ENCODE results near the gene ESPN. TPM values are rescaled to one million over a fixed set of nuclear protein-coding genes. Genes with fewer than 3 reads are reported as not detected.

Gene ESPN
- total RNA-seq, 1 donor from 2014 or later: 0.36 TPM

DNA sequence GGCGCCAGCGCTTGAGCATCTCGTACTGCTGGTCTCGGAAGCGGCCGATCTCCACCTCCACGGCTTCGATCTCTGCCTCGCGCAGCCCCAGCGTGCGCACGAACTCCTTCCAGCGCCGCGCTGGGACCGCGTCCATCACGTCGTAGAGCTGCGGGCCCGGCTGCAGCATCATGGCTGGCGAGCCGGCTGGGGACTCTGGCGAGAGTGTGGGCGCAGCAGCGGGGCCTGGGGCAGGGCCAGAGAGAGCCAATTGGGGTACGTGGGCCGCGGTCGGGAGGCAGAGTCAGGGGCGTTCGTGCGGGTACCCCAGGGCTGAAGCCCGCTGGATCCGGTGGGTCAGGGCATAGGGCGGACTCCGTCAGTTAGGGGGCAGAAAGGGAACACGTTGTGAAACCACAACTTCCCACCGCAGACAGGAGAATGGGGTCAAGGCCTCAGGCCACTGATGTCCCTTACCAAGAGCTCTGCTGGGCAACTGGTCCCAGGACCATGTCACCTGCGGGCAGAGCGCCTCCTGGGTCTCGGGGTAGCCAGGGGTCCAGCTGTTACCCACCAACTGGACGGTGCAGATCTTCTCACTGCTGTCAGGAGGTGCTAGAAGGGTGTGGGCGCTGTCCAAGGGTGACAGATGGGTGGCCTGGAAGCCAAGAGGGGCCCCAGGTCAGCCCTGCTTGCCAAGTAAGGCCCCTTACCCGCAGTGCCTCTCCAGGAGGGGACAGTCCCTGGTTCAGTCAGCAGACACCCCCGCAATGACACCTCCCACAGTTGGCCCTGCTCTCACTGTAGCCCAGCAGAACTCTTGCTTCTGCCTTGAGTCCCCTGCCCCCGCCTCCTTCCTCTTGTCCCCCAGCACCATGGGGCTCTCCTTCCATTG lies 37.2 kb downstream of the ESPN start:
- Mint-ChIP-seq H3K4me1 (ENCODE audit: unreplicated experiment) (peaks cover 7% of the 10 kb centered on the region), H3K27ac (ENCODE audit: unreplicated experiment) (no peak overlapping the region), H3K4me3 (ENCODE audit: unreplicated experiment) (peak overlapping the region; percentile 22), H3K9me3 (ENCODE audit: unreplicated experiment) (no peaks in the 10 kb centered on the region), H3K36me3 (ENCODE audit: low read depth, unreplicated experiment) (peaks cover 26% of the 10 kb centered on the region), H3K27me3 (ENCODE audit: unreplicated experiment) (peaks cover 12% of the 10 kb centered on the region)
- DNase-seq (ENCODE audit: low spot score): no peak
- TF ChIP-seq CTCF (IDR thresholded peaks at IDR 0.05; ENCODE audit: unreplicated experiment): no peak

DNA sequence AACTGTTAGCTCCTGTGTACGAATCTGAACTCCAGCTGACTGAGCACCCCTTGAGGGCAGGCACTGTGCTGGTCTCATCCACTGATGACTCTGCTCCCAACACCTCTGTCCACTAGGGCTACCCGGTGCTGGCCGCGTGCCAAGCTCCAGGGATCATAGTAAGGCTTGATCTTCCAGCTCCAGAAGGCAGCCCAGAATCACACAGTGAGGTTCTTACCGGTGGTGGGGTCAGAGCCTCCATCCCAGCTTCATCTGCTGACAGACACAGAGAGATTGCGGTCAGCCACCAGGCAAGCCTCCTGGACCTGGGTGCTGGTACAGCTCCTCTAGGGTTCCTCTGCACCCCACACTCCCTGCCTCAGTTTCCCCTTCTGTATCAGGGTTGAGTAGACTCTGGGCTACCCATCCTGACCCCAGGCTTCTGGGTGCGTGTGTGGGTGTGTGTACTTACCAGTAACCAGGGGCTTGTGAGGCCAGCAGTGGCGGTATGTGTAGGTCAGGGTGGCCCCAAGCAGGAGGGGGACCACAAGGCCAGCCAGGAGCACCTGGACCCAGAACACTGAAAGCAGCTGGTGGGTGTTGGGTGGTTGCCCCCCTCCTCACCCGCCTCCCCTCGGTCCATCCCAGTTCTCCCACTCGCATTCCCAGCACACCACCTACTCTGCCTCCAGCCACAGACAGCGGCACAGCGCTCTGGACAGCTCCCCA lies 38.0 kb downstream of the ESPN start:
- no peak overlapping the region for H3K27ac Mint-ChIP-seq (ENCODE audit: unreplicated experiment)
- H3K9me3 Mint-ChIP-seq (ENCODE audit: unreplicated experiment): no peaks in the 10 kb centered on the region
- DNase-seq (ENCODE audit: low spot score): no peak
- peak overlapping the region; percentile 22 for H3K4me3 Mint-ChIP-seq (ENCODE audit: unreplicated experiment)
- peaks cover 7% of the 10 kb centered on the region for H3K4me1 Mint-ChIP-seq (ENCODE audit: unreplicated experiment)
- H3K27me3 Mint-ChIP-seq (ENCODE audit: unreplicated experiment): peaks cover 10% of the 10 kb centered on the region
- peaks cover 27% of the 10 kb centered on the region for H3K36me3 Mint-ChIP-seq (ENCODE audit: low read depth, unreplicated experiment)
- no peak for TF ChIP-seq CTCF (IDR thresholded peaks at IDR 0.05; ENCODE audit: unreplicated experiment)

- peak overlapping the region; percentile 74 for H3K4me3 Mint-ChIP-seq (ENCODE audit: unreplicated experiment)
- H3K9me3 Mint-ChIP-seq (ENCODE audit: unreplicated experiment): no peaks in the 10 kb centered on the region
- no peak for TF ChIP-seq CTCF (IDR thresholded peaks at IDR 0.05; ENCODE audit: unreplicated experiment)
- DNase-seq (ENCODE audit: low spot score): no peak
- no peak overlapping the region for H3K27ac Mint-ChIP-seq (ENCODE audit: unreplicated experiment)
- H3K27me3 Mint-ChIP-seq (ENCODE audit: unreplicated experiment): peaks cover 12% of the 10 kb centered on the region
- peaks cover 27% of the 10 kb centered on the region for H3K36me3 Mint-ChIP-seq (ENCODE audit: low read depth, unreplicated experiment)
- H3K4me1 Mint-ChIP-seq (ENCODE audit: unreplicated experiment): peaks cover 7% of the 10 kb centered on the region
Observed at GRCh38 chr1:6463120-6463412, 38.5 kb downstream of the ESPN start.

DNA sequence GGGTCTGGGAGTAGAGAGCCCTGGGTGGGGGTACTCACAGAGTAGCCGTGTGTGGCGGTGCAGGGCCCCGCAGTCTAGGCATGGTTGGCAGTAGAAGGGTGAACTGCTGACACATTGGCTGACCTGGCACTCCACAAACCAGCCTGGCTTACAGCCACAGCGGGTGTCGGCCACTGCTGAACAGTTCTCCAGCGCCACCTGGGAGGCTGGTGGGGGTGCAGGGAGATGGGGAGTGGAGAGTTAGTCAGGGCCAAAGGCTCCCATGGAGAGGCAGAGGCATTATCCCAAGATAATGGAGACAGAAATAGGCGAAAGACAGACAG lies 39.9 kb downstream of the ESPN start:
- Mint-ChIP-seq H3K4me3 (ENCODE audit: unreplicated experiment) (peak overlapping the region; percentile 82), H3K27ac (ENCODE audit: unreplicated experiment) (peak overlapping the region; percentile 53), H3K27me3 (ENCODE audit: unreplicated experiment) (peaks cover 19% of the 10 kb centered on the region), H3K36me3 (ENCODE audit: low read depth, unreplicated experiment) (peaks cover 30% of the 10 kb centered on the region), H3K4me1 (ENCODE audit: unreplicated experiment) (peaks cover 7% of the 10 kb centered on the region), H3K9me3 (ENCODE audit: unreplicated experiment) (no peaks in the 10 kb centered on the region)
- DNase-seq (ENCODE audit: low spot score): no peak
- TF ChIP-seq CTCF (IDR thresholded peaks at IDR 0.05; ENCODE audit: unreplicated experiment): no peak

GRCh38 chr1:6464915-6465314 lies 40.3 kb downstream of the ESPN start:
- Mint-ChIP-seq H3K9me3 (ENCODE audit: unreplicated experiment) (no peaks in the 10 kb centered on the region), H3K36me3 (ENCODE audit: low read depth, unreplicated experiment) (peaks cover 30% of the 10 kb centered on the region), H3K4me1 (ENCODE audit: unreplicated experiment) (peaks cover 7% of the 10 kb centered on the region), H3K4me3 (ENCODE audit: unreplicated experiment) (peak overlapping the region; percentile 82), H3K27me3 (ENCODE audit: unreplicated experiment) (peaks cover 19% of the 10 kb centered on the region), H3K27ac (ENCODE audit: unreplicated experiment) (peak overlapping the region; percentile 53)
- no peak for DNase-seq (ENCODE audit: low spot score)
- no peak for TF ChIP-seq CTCF (IDR thresholded peaks at IDR 0.05; ENCODE audit: unreplicated experiment)
